ENCODE measurements around the gene TRIP13. TPM values are rescaled to one million over a fixed set of nuclear protein-coding genes. Genes with fewer than 3 reads are reported as not detected.

The TRIP13 gene
- total and polyA plus RNA-seq, 10 of the 15 experiments (the other 5 are each of a cell fraction or from before 2014, with no cell fraction given): 15.1 to 64.9 (median 32.2) TPM

DNA sequence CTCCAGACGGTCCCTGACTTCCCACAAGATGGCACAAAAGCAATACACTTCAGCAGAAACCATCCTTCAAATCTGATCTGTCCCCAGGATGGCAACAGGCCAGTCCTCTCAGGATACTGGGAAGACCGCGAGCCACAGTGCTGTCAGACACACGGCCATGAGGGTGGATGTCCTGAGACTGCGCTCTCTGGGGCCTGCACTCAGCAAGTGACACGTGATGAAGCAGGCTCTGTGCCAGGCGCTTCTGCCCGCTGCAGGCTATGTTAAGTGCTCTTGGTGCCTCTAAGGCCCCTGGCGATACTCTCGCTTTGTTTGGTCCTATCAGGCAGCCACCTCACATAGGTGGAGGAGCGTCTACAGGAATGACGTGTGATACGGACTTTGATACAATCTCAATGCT, 7.2 kb upstream of the TRIP13 start (continued):
- TF ChIP-seq ESRRA (IDR thresholded peaks at IDR 0.05; ENCODE audit: low read length) (no peak), SPI1 (IDR thresholded peaks at IDR 0.05; ENCODE audit: borderline replicate concordance, insufficient read depth, low read depth, low read length) (no peak), RB1 (IDR thresholded peaks at IDR 0.05; ENCODE audit: borderline replicate concordance) (no peak), SMAD5 (IDR thresholded peaks at IDR 0.05; ENCODE audit: low read depth) (no peak)

DNA sequence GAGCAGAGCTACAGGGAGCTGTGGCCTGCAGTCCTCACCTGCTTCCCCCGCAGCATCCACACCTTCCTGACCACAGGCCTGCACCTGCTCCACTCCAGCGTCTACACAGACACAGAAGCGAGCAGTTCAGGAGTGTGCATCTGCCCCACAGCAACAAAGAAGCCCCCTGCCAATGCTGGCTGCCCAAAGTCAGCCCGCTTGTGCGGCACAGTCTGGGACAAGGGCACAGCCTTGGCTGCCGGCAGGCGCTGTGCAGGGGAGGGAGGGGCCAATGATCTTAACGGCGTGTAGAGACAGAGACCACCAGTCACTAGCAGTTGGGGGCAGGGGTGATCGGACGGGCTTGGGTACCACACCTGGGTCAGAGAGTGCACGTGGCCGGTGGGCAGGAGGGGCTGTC, 6.6 kb upstream of the TRIP13 start:
- H3K36me3 ChIP-seq (ENCODE audit: control insufficient read depth in 2 of 2, insufficient read depth in 2 of 2, low read length in 1 of 2): peaks cover 54 to 60% of the 10 kb centered on the region in 2 experiments
- ChIA-PET CTCF (no interaction called here), RAD21 (ENCODE audit: unreplicated experiment) (no interaction called here), POLR2A (no interaction called here), SMC1A (ENCODE audit: uncharacterized antibody, unreplicated experiment) (no interaction called here)
- peaks cover 14% of the 10 kb centered on the region for H3K79me2 ChIP-seq (ENCODE audit: control insufficient read depth, insufficient read depth, low read length)
- peaks cover 5% of the 10 kb centered on the region; the same call in 1 of the 2 replicates for H4K20me1 ChIP-seq (ENCODE audit: control insufficient read depth, insufficient read depth)
- H3K27ac ChIP-seq (ENCODE audit: control insufficient read depth, insufficient read depth): no peak overlapping the region
- no peak for FAIRE-seq
- no peak for ATAC-seq
- no peak overlapping the region for H3K4me3 ChIP-seq
- intact Hi-C loops (cut with micrococcal nuclease; ENCODE audit: unreplicated experiment) (no loop called here), in situ Hi-C loops (cut with MboI) (loop anchor here (5.0 kb wide), 1 partner anchor 574 kb away; no protein-coding TSS in a partner anchor)
- WGBS (ENCODE audit: insufficient coverage, insufficient replicate concordance, low lambda C conversion rate, missing lambda C conversion rate): 92% methylated on average over 13 of the region's 13 CpGs
- H3K9me3 ChIP-seq (replicated peaks; ENCODE audit: control insufficient read depth, insufficient read depth, low read length): no peaks in the 10 kb centered on the region; the same call in 2 of the 3 replicates
- no peak overlapping the region for H3K9ac ChIP-seq (ENCODE audit: control insufficient read depth, insufficient read depth, low read length)
- H3K27me3 ChIP-seq (replicated peaks in 1 of 2; ENCODE audit: control insufficient read depth in 2 of 2, insufficient read depth in 2 of 2, low read length in 1 of 2): no peaks in the 10 kb centered on the region
- BruUV-seq (replicated peaks): no TSS peak
- H3K4me2 ChIP-seq (ENCODE audit: control insufficient read depth, insufficient read depth): no peak overlapping the region
- no peak for DNase-seq (ENCODE audit: low read depth, low spot score)
- H2AFZ ChIP-seq (ENCODE audit: control insufficient read depth, low read depth, low read length): no peak overlapping the region
- TF ChIP-seq RCOR1 (conservative IDR thresholded peaks at IDR 0.05; ENCODE audit: low read depth, low read length): no peak
- TF ChIP-seq ZBTB40 (IDR thresholded peaks at IDR 0.05; ENCODE audit: borderline replicate concordance): no peak
- no peak for TF ChIP-seq EP300 (IDR thresholded peaks at IDR 0.05; ENCODE audit: borderline replicate concordance in 1 of 2, control insufficient read depth in 1 of 2, low read depth in 2 of 2, low read length in 2 of 2)
- no peak for TF ChIP-seq SMC3 (IDR thresholded peaks at IDR 0.05; ENCODE audit: borderline replicate concordance, low read length)
- TF ChIP-seq, protein P1, sequence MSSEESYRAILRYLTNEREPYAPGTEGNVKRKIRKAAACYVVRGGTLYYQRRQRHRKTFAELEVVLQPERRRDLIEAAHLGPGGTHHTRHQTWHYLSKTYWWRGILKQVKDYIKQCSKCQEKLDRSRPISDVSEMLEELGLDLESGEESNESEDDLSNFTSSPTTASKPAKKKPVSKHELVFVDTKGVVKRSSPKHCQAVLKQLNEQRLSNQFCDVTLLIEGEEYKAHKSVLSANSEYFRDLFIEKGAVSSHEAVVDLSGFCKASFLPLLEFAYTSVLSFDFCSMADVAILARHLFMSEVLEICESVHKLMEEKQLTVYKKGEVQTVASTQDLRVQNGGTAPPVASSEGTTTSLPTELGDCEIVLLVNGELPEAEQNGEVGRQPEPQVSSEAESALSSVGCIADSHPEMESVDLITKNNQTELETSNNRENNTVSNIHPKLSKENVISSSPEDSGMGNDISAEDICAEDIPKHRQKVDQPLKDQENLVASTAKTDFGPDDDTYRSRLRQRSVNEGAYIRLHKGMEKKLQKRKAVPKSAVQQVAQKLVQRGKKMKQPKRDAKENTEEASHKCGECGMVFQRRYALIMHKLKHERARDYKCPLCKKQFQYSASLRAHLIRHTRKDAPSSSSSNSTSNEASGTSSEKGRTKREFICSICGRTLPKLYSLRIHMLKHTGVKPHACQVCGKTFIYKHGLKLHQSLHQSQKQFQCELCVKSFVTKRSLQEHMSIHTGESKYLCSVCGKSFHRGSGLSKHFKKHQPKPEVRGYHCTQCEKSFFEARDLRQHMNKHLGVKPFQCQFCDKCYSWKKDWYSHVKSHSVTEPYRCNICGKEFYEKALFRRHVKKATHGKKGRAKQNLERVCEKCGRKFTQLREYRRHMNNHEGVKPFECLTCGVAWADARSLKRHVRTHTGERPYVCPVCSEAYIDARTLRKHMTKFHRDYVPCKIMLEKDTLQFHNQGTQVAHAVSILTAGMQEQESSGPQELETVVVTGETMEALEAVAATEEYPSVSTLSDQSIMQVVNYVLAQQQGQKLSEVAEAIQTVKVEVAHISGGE (CRISPR knock-in tag; IDR thresholded peaks at IDR 0.05): no peak
- no peak for TF ChIP-seq EZH2 (IDR thresholded peaks at IDR 0.05; ENCODE audit: borderline replicate concordance, control insufficient read depth, low read depth, low read length)
- TF ChIP-seq SUZ12 (IDR thresholded peaks at IDR 0.05; ENCODE audit: unreplicated experiment): no peak
- TF ChIP-seq PAX5 (IDR thresholded peaks at IDR 0.05; ENCODE audit: borderline replicate concordance, low read depth, low read length): no peak
- TF ChIP-seq SREBF2 (IDR thresholded peaks at IDR 0.05; ENCODE audit: low read length): no peak
- H3K4me1 ChIP-seq (ENCODE audit: control insufficient read depth, insufficient read depth, low read length): peaks cover 1% of the 10 kb centered on the region; the same call in 1 of the 2 replicates

All from GM12878 (cell line).